Naive B cell (primary cell): ENCODE measurements around the gene RAD51D. TPM values are rescaled to one million over a fixed set of nuclear protein-coding genes. Genes with fewer than 3 reads are reported as not detected.
A peak's percentile ranks its signal among the peaks of the same experiment; 100 is the strongest.

ENCODE experiments used
- ATAC-seq, 2 donors: fragments of 150-1000 bp; cut with Tn5 transposase; 2 replicates each; pipeline ENCODE4 v1.10.0; 2021; ENCODE audit warnings: low read depth in 2 of 2, mild to moderate bottlenecking in 2 of 2, moderate library complexity in 2 of 2
- DNase-seq: peaks from one replicate; pipeline ENCODE4 v3.0.0; 2022
- H3K27ac Mint-ChIP-seq, 6 donors: one replicate each; pipeline ENCODE4 v1.8.0; 2020 to 2022; ENCODE audit warnings: mild to moderate bottlenecking in 6 of 6, mixed read lengths in 6 of 6, moderate library complexity in 5 of 6, inconsistent platforms in 2 of 6
- H3K27me3 Mint-ChIP-seq, 3 donors: one replicate each; pipeline ENCODE4 v1.8.0; 2021 to 2022; ENCODE audit warnings: mixed read lengths in 3 of 3, mild to moderate bottlenecking in 1 of 3
- H3K36me3 Mint-ChIP-seq, 2 donors: one replicate each; pipeline ENCODE4 v1.8.0; 2020 to 2022; ENCODE audit warnings: mixed read lengths in 2 of 2, inconsistent platforms in 1 of 2, mild to moderate bottlenecking in 1 of 2
- H3K4me1 Mint-ChIP-seq, 3 donors: one replicate each; pipeline ENCODE4 v1.8.0; 2020 to 2022; ENCODE audit warnings: mixed read lengths in 3 of 3, inconsistent platforms in 1 of 3, mild to moderate bottlenecking in 1 of 3, moderate library complexity in 1 of 3
- H3K4me3 Mint-ChIP-seq, 8 donors: one replicate each; pipeline ENCODE4 v1.8.0; 2020 to 2022; ENCODE audit warnings: mild to moderate bottlenecking in 8 of 8, mixed read lengths in 8 of 8, moderate library complexity in 8 of 8, inconsistent platforms in 2 of 8
- H3K9me3 Mint-ChIP-seq, 7 donors: one replicate each; pipeline ENCODE4 v1.8.0; 2020 to 2022; ENCODE audit warnings: mixed read lengths in 7 of 7, mild to moderate bottlenecking in 5 of 7, inconsistent platforms in 2 of 7, moderate library complexity in 1 of 7
- polyA plus RNA-seq, 6 donors: library from polyadenylated mRNA; unstranded; fragments of 300-500 nt; fragmentation: Illumina TruSeq; gene quantifications; one replicate each; pipeline ENCODE4 v1.2.3, GENCODE V29; 2021; ENCODE audit warnings: low read depth in 6 of 6

Gene RAD51D
- 10 to 100 TPM in 3 of 6 donors, 1 to 10 TPM in 3; 9.0 to 17.0 (median 11.6) TPM for polyA plus RNA-seq

DNA sequence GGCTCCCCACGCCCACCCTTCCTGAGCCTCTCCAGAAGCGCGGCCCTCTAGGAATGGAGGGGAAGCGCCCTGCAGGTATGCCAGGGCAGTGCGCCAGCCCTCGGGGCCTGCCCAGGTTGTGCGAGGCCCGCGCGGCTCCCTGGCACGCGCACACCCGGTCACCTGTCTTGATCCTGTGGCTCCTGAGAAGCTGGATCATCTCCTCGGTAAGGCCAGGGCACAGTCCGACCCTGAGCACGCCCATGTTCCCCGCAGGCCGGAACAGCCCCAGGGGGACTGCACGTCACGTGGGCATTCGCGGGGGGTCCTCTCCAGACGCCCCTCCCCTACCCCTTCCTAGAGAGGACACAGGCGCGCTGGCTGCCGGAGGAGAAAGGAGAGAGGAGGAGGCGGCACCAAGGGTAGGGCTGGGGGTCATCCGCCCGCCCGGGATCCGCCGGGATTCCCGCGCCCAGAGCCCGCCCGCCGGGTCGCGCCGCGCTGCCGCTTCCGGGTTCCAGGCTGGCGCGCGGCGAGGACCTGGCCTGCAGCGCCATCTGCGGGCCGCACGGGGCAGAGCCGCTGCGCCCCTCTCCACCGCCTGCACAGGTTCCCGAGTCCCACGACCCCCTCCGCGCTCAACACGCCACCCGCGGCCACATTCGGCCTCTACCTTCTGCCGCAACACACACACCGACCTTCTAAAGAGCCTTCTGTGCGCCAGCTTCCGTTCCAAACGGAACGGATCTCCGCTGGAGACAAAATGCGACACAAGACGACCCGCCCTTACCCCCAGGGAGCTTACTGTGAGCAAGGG lies at the start of gene RAD51D:
RAD51D (minus strand) TSS at position 491 of the 796 bp plus-strand sequence; CDS start at position 244, 247 bp downstream.
- Mint-ChIP-seq H3K4me3 (peak within 1 kb of the TSS; percentile 82 to 96 (median 94)), H3K27ac (peak within 1 kb of the TSS; percentile 87 to 98 (median 96)), H3K9me3 (no peaks in the 10 kb centered on the region), H3K27me3 (no peaks in the 10 kb centered on the region), H3K4me1 (peaks cover 23 to 37% (median 30%) of the 10 kb centered on the region in 3 donors), H3K36me3 (no peaks in the 10 kb centered on the region)
- ATAC-seq (peak; percentile 90 to 92), DNase-seq (peak; percentile 84)

DNA sequence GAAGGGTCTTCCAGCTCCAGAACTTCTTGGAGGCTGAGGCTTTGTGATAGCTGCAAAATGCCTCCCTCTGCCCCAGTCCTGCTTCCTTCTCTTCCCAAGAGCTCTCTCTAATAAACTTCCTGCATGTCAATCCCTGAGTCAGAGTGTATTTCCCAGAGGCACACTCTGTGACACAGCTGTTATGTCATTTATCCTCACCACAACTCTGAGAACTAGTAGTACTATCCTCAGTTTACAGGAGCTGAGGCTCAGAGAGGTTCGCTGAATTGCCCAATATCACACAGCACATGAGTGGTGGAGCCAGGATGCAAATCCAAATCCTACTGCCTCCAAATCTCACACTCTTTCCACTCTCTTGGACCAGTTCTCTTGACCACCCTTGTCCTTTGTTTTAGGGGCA lies 48.0 kb upstream of the RAD51D start:
- H3K36me3 Mint-ChIP-seq: no peaks in the 10 kb centered on the region
- DNase-seq (no peak), ATAC-seq (no peak)

DNA sequence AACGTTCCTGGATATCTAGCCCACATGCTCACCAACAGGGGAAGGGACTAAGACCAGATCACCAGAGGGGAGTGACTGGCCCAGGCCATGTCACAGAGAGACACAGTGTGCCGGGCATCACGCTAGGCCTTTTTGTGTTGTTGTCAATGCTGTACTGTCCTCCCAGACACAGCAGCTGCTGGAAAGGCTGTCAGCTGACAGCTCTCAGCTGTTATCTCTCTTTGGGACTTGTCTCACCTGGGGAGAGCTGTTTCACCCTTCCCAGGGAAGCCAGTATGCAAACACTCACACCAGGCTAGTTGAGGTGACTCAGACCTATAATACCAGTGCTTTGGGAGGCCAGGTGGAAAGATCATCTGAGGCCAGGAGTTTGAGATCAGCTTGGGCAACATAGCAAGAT lies 47.4 kb upstream of the RAD51D start:
- DNase-seq (no peak), ATAC-seq (no peak)
- no peak overlapping the region for H3K27ac Mint-ChIP-seq
- H3K27me3 Mint-ChIP-seq: peaks cover 45 to 51% (median 49%) of the 10 kb centered on the region in 3 donors
- no peak overlapping the region for H3K4me3 Mint-ChIP-seq
- H3K9me3 Mint-ChIP-seq: no peaks in the 10 kb centered on the region
- H3K4me1 Mint-ChIP-seq: no peaks in the 10 kb centered on the region
- H3K36me3 Mint-ChIP-seq: no peaks in the 10 kb centered on the region

More for the DNA sequence above, 48.0 kb upstream of the RAD51D start:
- H3K4me3 Mint-ChIP-seq: no peak overlapping the region
- no peaks in the 10 kb centered on the region for H3K9me3 Mint-ChIP-seq
- no peak overlapping the region for H3K27ac Mint-ChIP-seq
- peaks cover 42 to 48% (median 45%) of the 10 kb centered on the region in 3 donors for H3K27me3 Mint-ChIP-seq
- no peaks in the 10 kb centered on the region for H3K4me1 Mint-ChIP-seq

DNA sequence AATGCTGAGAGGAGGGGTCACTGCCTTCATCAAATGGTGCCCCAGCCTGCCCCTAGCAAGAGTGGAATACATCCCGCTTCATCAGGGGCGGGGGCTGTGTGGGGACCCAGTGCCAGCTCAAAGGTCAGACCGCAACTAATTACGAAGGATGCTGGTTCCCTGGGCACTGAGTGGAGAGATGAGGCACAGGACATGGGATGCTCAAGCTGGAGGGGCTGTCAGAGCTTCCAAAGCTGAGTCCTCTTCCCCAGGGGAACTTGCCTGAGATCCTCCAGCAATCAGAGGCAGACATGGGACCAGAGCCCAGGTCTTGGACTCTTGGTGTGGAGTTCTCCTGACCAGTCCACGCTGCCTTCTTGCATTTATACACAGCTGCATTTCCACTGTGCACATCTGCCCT lies 46.9 kb upstream of the RAD51D start:
- Mint-ChIP-seq H3K27ac (no peak overlapping the region), H3K9me3 (no peaks in the 10 kb centered on the region), H3K27me3 (peaks cover 45 to 53% (median 52%) of the 10 kb centered on the region in 3 donors), H3K36me3 (no peaks in the 10 kb centered on the region), H3K4me3 (no peak overlapping the region), H3K4me1 (no peaks in the 10 kb centered on the region)
- DNase-seq (no peak), ATAC-seq (no peak)

DNA sequence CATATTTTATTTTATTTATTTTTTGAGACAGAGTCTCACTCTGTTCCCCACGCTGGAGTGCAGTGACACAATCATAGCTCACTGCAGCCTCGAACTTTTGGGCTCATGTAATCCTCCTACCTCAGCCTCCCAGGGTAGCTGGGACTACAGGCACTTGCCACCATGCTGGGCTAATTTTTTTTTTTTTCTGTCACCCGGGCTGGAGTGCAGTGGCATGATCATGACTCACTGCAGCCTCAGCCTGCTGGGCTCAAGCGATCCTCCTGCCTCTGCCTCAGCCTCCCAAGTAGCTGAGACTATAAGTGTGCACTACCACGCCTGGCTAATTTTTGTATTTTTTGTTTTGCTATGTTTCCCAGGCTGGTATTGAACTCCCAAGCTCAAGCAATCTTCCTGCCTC lies 45.1 kb upstream of the RAD51D start:
- ATAC-seq (no peak), DNase-seq (no peak)
- Mint-ChIP-seq H3K9me3 (no peaks in the 10 kb centered on the region), H3K4me3 (peak overlapping the region in 1 of 8 donors; percentile 26), H3K27me3 (peaks cover 54 to 65% (median 63%) of the 10 kb centered on the region in 3 donors), H3K27ac (no peak overlapping the region), H3K4me1 (no peaks in the 10 kb centered on the region), H3K36me3 (no peaks in the 10 kb centered on the region)

DNA sequence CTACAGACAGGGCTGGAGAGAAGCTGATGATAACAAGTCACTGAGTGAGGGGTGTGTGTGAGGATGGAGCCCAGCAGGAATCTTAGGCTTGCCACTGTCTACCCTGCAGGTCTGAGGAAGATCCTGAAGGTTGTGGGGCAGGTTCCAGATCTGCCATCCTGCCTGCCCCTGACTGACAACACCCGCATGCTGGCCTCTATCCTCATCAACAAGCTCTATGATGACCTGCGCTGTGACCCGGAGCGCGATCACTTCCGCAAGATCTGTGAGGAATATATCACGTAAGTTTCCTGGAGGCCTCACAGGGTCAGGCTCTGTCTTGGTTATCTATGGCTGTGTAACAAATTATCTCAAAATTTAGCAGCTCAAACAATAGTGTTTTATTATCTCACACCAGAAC lies 44.2 kb upstream of the RAD51D start:
- Mint-ChIP-seq H3K4me3 (no peak overlapping the region), H3K27ac (peak overlapping the region in 1 of 6 donors; percentile 25), H3K36me3 (no peaks in the 10 kb centered on the region), H3K27me3 (peaks cover 55 to 72% (median 69%) of the 10 kb centered on the region in 3 donors), H3K9me3 (no peaks in the 10 kb centered on the region), H3K4me1 (no peaks in the 10 kb centered on the region)
- no peak for DNase-seq
- no peak for ATAC-seq

DNA sequence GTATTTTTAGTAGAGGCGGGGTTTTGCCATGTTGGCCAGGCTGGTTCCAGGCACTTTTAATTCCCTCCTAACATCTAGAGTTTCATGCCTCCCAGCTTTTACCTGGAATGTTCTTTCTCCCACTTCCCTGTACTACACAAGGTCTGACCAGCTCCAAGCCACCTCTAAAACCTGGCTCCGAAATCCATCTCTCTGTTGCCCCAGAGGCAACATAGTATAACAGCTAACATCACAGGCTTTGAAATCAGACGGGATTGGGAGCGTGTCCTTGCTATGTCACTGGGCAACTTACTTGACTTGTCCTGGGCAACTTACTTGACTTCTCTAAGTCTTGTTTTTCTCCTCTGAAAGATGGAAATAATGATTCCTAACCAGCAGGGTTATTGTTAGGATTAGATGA lies 43.1 kb upstream of the RAD51D start:
- no peaks in the 10 kb centered on the region for H3K4me1 Mint-ChIP-seq
- H3K4me3 Mint-ChIP-seq: no peak overlapping the region
- DNase-seq (no peak), ATAC-seq (no peak)
- H3K27me3 Mint-ChIP-seq: peaks cover 58 to 76% (median 70%) of the 10 kb centered on the region in 3 donors
- H3K27ac Mint-ChIP-seq: no peak overlapping the region
- no peaks in the 10 kb centered on the region for H3K36me3 Mint-ChIP-seq
- H3K9me3 Mint-ChIP-seq: no peaks in the 10 kb centered on the region

DNA sequence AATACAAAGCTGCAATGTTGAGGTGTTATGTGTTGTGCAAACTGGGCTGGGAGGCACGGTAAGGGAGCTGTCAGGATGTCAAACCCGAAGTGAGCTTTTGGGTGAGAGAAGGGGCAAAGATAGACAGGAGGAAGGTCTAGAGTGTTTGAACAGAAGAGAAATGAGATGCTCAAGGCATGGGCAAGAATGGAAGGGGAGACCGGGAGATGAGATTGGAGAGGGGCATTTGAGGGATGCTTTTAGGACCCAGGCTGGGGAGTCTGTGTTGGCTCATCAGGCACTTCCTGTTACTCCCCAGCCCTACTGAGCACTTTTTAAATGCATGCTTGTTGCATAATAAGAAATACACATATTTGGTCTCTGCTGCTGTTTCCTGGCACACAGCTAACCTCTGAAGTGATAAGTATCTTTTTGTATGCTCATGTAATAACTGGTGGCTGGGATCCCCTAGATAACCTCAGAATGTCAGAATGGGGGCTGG lies 41.7 kb upstream of the RAD51D start:
- no peaks in the 10 kb centered on the region for H3K9me3 Mint-ChIP-seq
- ATAC-seq: no peak
- no peaks in the 10 kb centered on the region for H3K36me3 Mint-ChIP-seq
- no peak overlapping the region for H3K4me3 Mint-ChIP-seq
- no peaks in the 10 kb centered on the region for H3K4me1 Mint-ChIP-seq
- no peak overlapping the region for H3K27ac Mint-ChIP-seq
- DNase-seq: no peak
- H3K27me3 Mint-ChIP-seq: peaks cover 54 to 72% (median 56%) of the 10 kb centered on the region in 3 donors

DNA sequence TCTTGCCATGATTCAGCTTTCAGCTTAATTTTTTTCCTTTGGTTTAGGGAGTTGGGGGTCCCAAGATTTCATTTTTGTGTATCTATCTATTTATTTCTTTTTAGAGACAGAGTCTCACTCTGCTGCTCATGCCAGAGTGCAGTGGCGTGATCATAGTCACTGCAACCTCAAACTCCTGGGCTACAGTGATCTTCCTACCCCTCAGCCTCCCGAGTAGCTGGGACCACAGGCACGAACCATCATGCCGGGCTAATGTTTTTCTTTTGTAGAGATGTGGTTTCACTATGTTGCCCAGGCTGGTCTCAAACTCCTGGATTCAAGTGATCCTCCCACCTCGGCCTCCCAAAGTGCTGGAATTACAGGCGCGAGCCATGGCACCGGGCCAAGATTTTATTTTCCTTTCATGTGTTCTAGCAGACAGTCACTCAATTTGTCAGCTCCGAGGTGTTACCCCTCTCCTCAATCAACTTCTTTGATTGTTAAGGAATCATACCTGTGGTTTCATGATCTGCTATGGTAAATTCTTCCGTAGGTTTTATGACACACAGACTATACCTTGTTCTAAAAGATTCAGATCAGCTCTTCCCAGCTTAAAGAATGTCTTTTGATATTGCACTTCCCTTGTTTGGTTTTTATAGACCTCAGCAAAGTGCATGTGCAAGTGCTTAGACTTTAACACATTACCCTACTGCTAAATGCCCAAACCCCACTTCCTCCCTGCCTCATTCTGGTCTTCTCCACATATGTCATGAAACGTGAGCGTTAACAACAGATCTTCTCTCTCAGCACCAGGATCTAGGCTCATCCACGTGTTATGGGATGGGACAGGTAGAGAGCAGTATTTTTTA lies 40.9 kb upstream of the RAD51D start:
- Mint-ChIP-seq H3K4me1 (no peaks in the 10 kb centered on the region), H3K27ac (no peak overlapping the region), H3K9me3 (no peaks in the 10 kb centered on the region), H3K4me3 (no peak overlapping the region), H3K27me3 (peaks cover 56 to 76% (median 58%) of the 10 kb centered on the region in 3 donors), H3K36me3 (no peaks in the 10 kb centered on the region)
- DNase-seq (no peak), ATAC-seq (no peak)

DNA sequence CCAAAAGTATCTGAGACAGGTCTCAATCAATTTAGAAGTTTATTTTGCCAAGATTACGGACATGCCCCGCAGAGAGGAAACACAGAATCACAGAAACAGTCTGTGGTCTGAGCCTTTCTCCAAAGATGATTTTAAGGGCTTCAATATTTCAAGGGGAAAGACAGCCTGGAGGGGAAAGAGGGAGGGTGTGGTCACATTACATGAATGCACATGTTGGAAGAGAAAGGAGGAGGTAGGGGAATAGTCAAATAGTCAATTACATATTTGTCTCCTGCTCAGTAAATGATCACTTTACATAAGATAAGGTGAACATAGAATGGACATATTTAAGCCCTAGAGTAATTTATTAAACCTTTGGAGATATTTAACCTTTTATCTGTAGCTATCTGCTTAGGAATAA lies 40.3 kb upstream of the RAD51D start:
- Mint-ChIP-seq H3K4me3 (no peak overlapping the region), H3K27me3 (peaks cover 52 to 73% (median 59%) of the 10 kb centered on the region in 3 donors), H3K4me1 (no peaks in the 10 kb centered on the region), H3K27ac (no peak overlapping the region), H3K36me3 (no peaks in the 10 kb centered on the region), H3K9me3 (no peaks in the 10 kb centered on the region)
- ATAC-seq: no peak
- no peak for DNase-seq

DNA sequence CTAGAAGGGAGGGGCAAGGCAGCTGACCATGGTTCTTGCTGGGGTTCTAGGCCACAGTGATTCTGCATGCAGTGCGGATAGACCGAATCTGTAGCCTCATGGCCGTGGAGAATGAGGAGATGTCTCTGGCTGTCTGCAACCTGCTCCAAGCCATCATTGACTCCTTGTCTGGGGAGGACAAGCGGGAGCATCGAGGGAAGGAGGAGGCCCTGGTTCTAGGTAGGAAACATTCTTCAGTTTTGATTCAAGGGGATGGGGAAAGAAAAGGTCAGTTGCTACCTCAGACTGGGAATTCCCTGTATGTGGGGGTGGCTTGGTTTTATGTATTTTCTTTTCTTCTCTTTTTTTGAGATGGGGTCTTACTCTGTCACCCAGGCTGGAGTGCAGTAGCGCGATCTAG lies 35.6 kb upstream of the RAD51D start:
- H3K36me3 Mint-ChIP-seq: no peaks in the 10 kb centered on the region
- ATAC-seq (no peak), DNase-seq (no peak)
- H3K9me3 Mint-ChIP-seq: no peaks in the 10 kb centered on the region
- no peak overlapping the region for H3K4me3 Mint-ChIP-seq
- H3K4me1 Mint-ChIP-seq: no peaks in the 10 kb centered on the region
- H3K27me3 Mint-ChIP-seq: peaks cover 29 to 49% (median 42%) of the 10 kb centered on the region in 3 donors
- no peak overlapping the region for H3K27ac Mint-ChIP-seq

DNA sequence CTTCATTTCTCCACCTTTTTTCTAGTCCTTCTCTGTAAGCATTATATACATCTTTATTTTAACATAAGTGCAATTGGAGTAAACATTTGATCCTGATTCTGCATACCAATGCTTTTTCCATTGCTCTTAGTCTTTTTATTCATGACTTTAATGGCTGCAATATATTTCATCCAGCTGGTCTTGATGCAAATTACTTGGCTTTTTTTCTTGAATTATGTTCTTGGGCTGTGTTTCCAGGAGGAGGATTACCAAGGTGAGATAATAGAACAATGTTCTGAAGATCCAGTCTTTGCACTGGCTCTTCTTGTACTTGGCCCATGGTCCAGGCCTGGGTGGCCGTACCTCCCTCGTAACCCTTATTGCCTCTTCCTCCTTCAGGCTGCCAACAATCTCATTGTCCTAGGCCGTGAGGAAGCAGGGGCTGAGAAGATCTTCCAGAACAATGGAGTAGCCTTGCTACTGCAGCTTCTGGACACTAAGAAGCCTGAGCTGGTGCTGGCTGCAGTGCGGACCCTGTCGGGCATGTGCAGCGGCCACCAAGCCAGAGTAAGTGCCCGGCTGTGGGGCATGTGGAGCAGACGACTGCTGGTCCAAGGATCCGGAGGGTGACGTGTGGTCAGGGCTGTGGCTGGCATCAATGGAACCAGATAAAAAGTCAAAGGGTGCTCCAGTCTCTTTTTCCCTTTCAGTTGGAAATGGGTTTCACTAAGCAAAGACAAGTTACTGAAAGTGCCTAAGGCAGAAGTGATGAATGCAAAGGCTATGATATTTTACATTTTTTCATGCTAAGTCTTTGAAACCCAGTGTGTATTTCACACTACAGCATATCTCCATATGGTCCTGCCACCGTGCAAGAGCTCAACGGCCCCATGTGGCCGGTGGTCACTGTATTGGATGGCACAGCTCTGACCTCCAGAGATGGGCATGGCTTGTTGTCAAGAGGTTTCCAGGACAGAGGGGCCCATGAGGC lies 34.8 kb upstream of the RAD51D start:
- H3K9me3 Mint-ChIP-seq: no peaks in the 10 kb centered on the region
- no peak overlapping the region for H3K4me3 Mint-ChIP-seq
- no peaks in the 10 kb centered on the region for H3K36me3 Mint-ChIP-seq
- H3K4me1 Mint-ChIP-seq: no peaks in the 10 kb centered on the region
- DNase-seq (no peak), ATAC-seq (no peak)
- no peak overlapping the region for H3K27ac Mint-ChIP-seq
- peaks cover 23 to 43% (median 43%) of the 10 kb centered on the region in 3 donors for H3K27me3 Mint-ChIP-seq
